RWPE2 (cell line): ENCODE data around the gene CCDC92.

Experiments used
- ATAC-seq: fragments of 200-7000 bp; cut with Tn5 transposase; 3 replicates; pipeline ENCODE4 v1.9.1; 2021; ENCODE audit warnings: low read depth
- DNase-seq: peaks from one replicate; pipeline ENCODE4 v3.0.0-alpha.2; 2020; ENCODE audit warnings: low spot score
- H3K27ac ChIP-seq: fragments of 450-650 bp; 2 replicates; pipeline ENCODE4 v1.5.1; 2017; ENCODE audit warnings: mild to moderate bottlenecking; ENCODE audit not compliant: poor library complexity, severe bottlenecking
- H3K27me3 ChIP-seq: fragments of 250-450 bp; sonication (Bioruptor Pico); 2 replicates; pipeline ENCODE4 v1.5.1; 2021; ENCODE audit warnings: mild to moderate bottlenecking, moderate library complexity; ENCODE audit not compliant: insufficient read depth, poor library complexity, severe bottlenecking
- H3K36me3 ChIP-seq: fragments of 250-450 bp; sonication (Bioruptor Pico); 2 replicates; pipeline ENCODE4 v1.5.1; 2020; ENCODE audit warnings: low read depth, mild to moderate bottlenecking, moderate library complexity
- H3K4me1 ChIP-seq: fragments of 250-450 bp; sonication (Bioruptor Pico); 2 replicates; pipeline ENCODE4 v1.5.1; 2021; ENCODE audit warnings: mild to moderate bottlenecking, moderate library complexity; ENCODE audit not compliant: insufficient read depth, poor library complexity, severe bottlenecking
- H3K4me3 ChIP-seq: fragments of 250-450 bp; sonication (Bioruptor Pico); 2 replicates; pipeline ENCODE4 v1.5.1; 2021; ENCODE audit warnings: mild to moderate bottlenecking, moderate library complexity; ENCODE audit not compliant: severe bottlenecking
- H3K9me3 ChIP-seq: fragments of 250-450 bp; sonication (Bioruptor Pico); 2 replicates; pipeline ENCODE4 v1.5.1; 2021; ENCODE audit warnings: mild to moderate bottlenecking, moderate library complexity; ENCODE audit not compliant: severe bottlenecking
- TF ChIP-seq, protein P1 (sequence below): fragments of 450-650 bp; IDR thresholded peaks from one replicate; pipeline ENCODE4 v1.5.1; 2017; ENCODE audit warnings: mild to moderate bottlenecking, moderate library complexity; ENCODE audit not compliant: poor library complexity, severe bottlenecking

The CCDC92 gene

DNA sequence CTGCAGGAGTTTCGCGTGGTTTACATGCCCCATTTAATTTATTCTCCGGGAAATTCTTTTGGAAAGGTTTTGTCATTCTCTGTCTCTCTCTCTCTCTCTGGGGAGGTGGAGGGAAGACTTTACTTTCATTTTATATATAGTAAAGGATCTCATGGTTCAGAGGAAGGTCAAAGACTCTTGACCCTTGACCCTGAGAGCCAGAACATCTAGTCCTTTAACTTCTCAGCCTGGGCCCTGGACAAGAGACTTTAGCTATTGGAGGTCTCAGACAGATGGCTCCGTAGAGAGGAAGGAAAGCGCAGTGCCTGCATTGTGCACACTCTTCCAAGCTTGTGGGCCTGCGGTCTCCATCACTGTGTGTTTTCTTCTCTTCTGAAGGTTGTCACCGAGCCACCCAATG is 43.7 kb downstream of the CCDC92 start:
- Histone ChIP-seq H3K4me3 (no peak overlapping the region), H3K27ac (no peak overlapping the region), H3K36me3 (no peaks in the 10 kb centered on the region), H3K4me1 (no peaks in the 10 kb centered on the region), H3K9me3 (no peaks in the 10 kb centered on the region), H3K27me3 (peaks cover 15% of the 10 kb centered on the region)
- TF ChIP-seq, protein P1, sequence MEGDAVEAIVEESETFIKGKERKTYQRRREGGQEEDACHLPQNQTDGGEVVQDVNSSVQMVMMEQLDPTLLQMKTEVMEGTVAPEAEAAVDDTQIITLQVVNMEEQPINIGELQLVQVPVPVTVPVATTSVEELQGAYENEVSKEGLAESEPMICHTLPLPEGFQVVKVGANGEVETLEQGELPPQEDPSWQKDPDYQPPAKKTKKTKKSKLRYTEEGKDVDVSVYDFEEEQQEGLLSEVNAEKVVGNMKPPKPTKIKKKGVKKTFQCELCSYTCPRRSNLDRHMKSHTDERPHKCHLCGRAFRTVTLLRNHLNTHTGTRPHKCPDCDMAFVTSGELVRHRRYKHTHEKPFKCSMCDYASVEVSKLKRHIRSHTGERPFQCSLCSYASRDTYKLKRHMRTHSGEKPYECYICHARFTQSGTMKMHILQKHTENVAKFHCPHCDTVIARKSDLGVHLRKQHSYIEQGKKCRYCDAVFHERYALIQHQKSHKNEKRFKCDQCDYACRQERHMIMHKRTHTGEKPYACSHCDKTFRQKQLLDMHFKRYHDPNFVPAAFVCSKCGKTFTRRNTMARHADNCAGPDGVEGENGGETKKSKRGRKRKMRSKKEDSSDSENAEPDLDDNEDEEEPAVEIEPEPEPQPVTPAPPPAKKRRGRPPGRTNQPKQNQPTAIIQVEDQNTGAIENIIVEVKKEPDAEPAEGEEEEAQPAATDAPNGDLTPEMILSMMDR = no peak
- DNase-seq = no peak
- no peak for ATAC-seq

DNA sequence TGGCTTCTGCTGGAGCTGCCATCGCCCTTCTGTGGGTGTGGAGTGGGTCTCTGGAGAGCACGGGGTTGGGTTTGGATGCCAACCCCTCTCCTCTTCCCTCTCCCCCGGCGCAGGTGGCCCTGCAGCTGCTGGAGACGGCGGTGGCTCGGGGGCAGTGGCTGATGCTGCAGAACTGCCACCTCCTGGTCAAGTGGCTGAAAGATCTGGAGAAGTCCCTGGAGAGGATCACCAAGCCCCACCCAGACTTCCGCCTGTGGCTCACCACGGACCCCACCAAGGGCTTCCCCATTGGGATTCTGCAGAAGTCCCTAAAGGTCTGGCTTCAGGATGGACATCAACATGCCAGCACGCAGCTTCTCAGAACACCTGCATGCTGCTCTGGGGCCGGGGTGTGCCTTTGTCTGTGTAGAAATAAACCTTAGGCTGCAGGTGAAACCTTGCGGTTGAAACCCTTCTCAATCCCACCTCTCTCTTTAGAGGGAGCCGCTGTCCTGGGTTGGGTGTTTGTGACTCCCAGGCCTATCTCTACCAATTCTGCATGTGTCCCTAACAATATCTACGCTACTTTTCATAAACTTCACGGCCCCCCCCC is 44.3 kb downstream of the CCDC92 start:
- TF ChIP-seq, protein P1 = no peak
- Histone ChIP-seq H3K27ac (no peak overlapping the region), H3K4me1 (no peaks in the 10 kb centered on the region), H3K36me3 (no peaks in the 10 kb centered on the region), H3K9me3 (no peaks in the 10 kb centered on the region), H3K27me3 (peaks cover 15% of the 10 kb centered on the region), H3K4me3 (no peak overlapping the region)
- ATAC-seq (no peak), DNase-seq (no peak)

- Histone ChIP-seq H3K36me3 (no peaks in the 10 kb centered on the region), H3K27me3 (no peaks in the 10 kb centered on the region), H3K4me3 (no peak overlapping the region), H3K27ac (no peak overlapping the region), H3K4me1 (no peaks in the 10 kb centered on the region), H3K9me3 (no peaks in the 10 kb centered on the region)
- ATAC-seq (no peak), DNase-seq (no peak)
- TF ChIP-seq, protein P1 = no peak
These were observed 48.1 kb downstream of the CCDC92 start for GRCh38 chr12:123924539-123924938.

- ATAC-seq (no peak), DNase-seq (no peak)
- H3K36me3 ChIP-seq = no peaks in the 10 kb centered on the region
- no peak overlapping the region for H3K27ac ChIP-seq
- no peaks in the 10 kb centered on the region for H3K4me1 ChIP-seq
- H3K27me3 ChIP-seq = no peaks in the 10 kb centered on the region
- H3K4me3 ChIP-seq = no peak overlapping the region
- no peaks in the 10 kb centered on the region for H3K9me3 ChIP-seq
- TF ChIP-seq, protein P1 = no peak
These were observed 48.7 kb downstream of the CCDC92 start for GRCh38 chr12:123923927-123924326.

GRCh38 chr12:123923038-123923437 is 49.6 kb downstream of the CCDC92 start:
- Histone ChIP-seq H3K36me3 (no peaks in the 10 kb centered on the region), H3K4me3 (no peak overlapping the region), H3K27ac (no peak overlapping the region), H3K4me1 (no peaks in the 10 kb centered on the region), H3K27me3 (no peaks in the 10 kb centered on the region), H3K9me3 (no peaks in the 10 kb centered on the region)
- DNase-seq (no peak), ATAC-seq (no peak)
- TF ChIP-seq, protein P1 = no peak
